GM12878 (cell line): ENCODE measurements around the gene ZNF462. TPM values are rescaled to one million over a fixed set of nuclear protein-coding genes. Genes with fewer than 3 reads are reported as not detected.

Experiments used
- ATAC-seq: fragments of 200-7000 bp; cut with Tn5 transposase; 3 replicates; pipeline ENCODE4 v1.9.1; 2020; ENCODE audit warnings: mild to moderate bottlenecking, moderate library complexity
- BruUV-seq: library from RNA; stranded (reverse); fragments of 400-500 nt; replicated peaks from 2 replicates; lab custom pipeline; 2021; lab: Mats Ljungman, UMichigan
- CTCF ChIA-PET: fragments of 300-600 bp; sonication (Branson Sonifier 250); formaldehyde crosslinking; extraction: SDS; loops from one replicate; lab custom pipeline; 2021; ENCODE audit warnings: inconsistent platforms; lab: Yijun Ruan, JAX
- POLR2A ChIA-PET: fragments of 350-600 bp; formaldehyde crosslinking; extraction: SDS; loops from one replicate; lab custom pipeline; 2021; ENCODE audit warnings: inconsistent platforms; lab: Charles Lee
- RAD21 ChIA-PET: fragments of 300-600 bp; sonication (Branson Sonifier 250); formaldehyde crosslinking; loops from one replicate; lab custom pipeline; 2023; ENCODE audit warnings: antibody characterized with exemption; ENCODE audit not compliant: unreplicated experiment; lab: Charles Lee
- SMC1A ChIA-PET: fragments of 300-600 bp; sonication (Branson Sonifier 250); formaldehyde crosslinking; loops from one replicate; lab custom pipeline; 2023; ENCODE audit not compliant: unreplicated experiment, uncharacterized antibody; lab: Charles Lee
- DNase-seq: peaks from one replicate; pipeline ENCODE4 v3.0.0-alpha.2; 2011; ENCODE audit warnings: low read depth, low spot score
- FAIRE-seq: peaks from 3 replicates; lab custom pipeline; 2011; peaks lifted over from hg19 to GRCh38; lab: Jason Lieb, UNC
- H2AFZ ChIP-seq: 2 replicates; pipeline ENCODE4 v1.6.0; 2011; ENCODE audit warnings: low read depth, low read length, control low read depth; ENCODE audit not compliant: control insufficient read depth
- H3K27ac ChIP-seq: 2 replicates; pipeline ENCODE4 v1.5.1; 2011; ENCODE audit warnings: control low read depth; ENCODE audit not compliant: control insufficient read depth, insufficient read depth
- H3K27me3 ChIP-seq, 2 experiments: replicated peaks in 1 of 2; 2 replicates each; pipeline versions ENCODE4 v1.6.0 to v1.6.1; 2011; ENCODE audit warnings: low read length in 1 of 2; ENCODE audit not compliant: control insufficient read depth in 2 of 2, insufficient read depth in 2 of 2
- H3K36me3 ChIP-seq, 2 experiments: 2 replicates each; pipeline ENCODE4 v1.5.1; 2011; ENCODE audit warnings: low read length in 1 of 2; ENCODE audit not compliant: control insufficient read depth in 2 of 2, insufficient read depth in 2 of 2
- H3K4me1 ChIP-seq: 2 replicates; pipeline ENCODE4 v1.6.1; 2011; ENCODE audit warnings: mild to moderate bottlenecking, low read length, moderate library complexity, mixed read lengths; ENCODE audit not compliant: control insufficient read depth, insufficient read depth
- H3K4me2 ChIP-seq: 2 replicates; pipeline ENCODE4 v1.6.0; 2011; ENCODE audit warnings: control low read depth; ENCODE audit not compliant: control insufficient read depth, insufficient read depth
- H3K4me3 ChIP-seq: fragments of 200-600 bp; sonication (generic); 2 replicates; pipeline ENCODE4 v1.5.1; 2016
- H3K79me2 ChIP-seq: 2 replicates; pipeline ENCODE4 v1.6.0; 2011; ENCODE audit warnings: low read length; ENCODE audit not compliant: control insufficient read depth, insufficient read depth
- H3K9ac ChIP-seq: 2 replicates; pipeline ENCODE4 v1.8.0; 2011; ENCODE audit warnings: low read length, control low read depth, mixed read lengths; ENCODE audit not compliant: control insufficient read depth, insufficient read depth
- H3K9me3 ChIP-seq: replicated peaks from 3 replicates; pipeline ENCODE4 v1.5.1; 2011; ENCODE audit warnings: mild to moderate bottlenecking, low read length; ENCODE audit not compliant: control insufficient read depth, insufficient read depth
- H4K20me1 ChIP-seq: 2 replicates; pipeline ENCODE4 v1.6.0; 2011; ENCODE audit not compliant: control insufficient read depth, insufficient read depth
- EP300 ChIP-seq, 2 experiments: fragments of 150-350 bp in 1 of 2; IDR thresholded peaks; 2 replicates each; pipeline ENCODE4 v1.6.1; 2011 to 2012; ENCODE audit warnings: low read depth in 2 of 2, low read length in 2 of 2, borderline replicate concordance in 1 of 2, improper control_type of control experiment in 1 of 2, inconsistent platforms in 1 of 2; ENCODE audit not compliant: control insufficient read depth in 1 of 2
- GATAD2B ChIP-seq: fragments of 450-650 bp; conservative IDR thresholded peaks from 2 replicates; pipeline ENCODE4 v1.6.1; 2017; ENCODE audit warnings: low read depth, mild to moderate bottlenecking, moderate library complexity
- HCFC1 ChIP-seq: fragments of 150-350 bp; IDR thresholded peaks from 2 replicates; pipeline ENCODE4 v1.6.1; 2014; ENCODE audit warnings: low read length
- IRF4 ChIP-seq: IDR thresholded peaks from 2 replicates; pipeline ENCODE4 v1.6.1; 2011; ENCODE audit warnings: low read depth, low read length
- KDM1A ChIP-seq: fragments of 200-600 bp; sonication (generic); IDR thresholded peaks from 2 replicates; pipeline ENCODE4 v1.6.1; 2016; ENCODE audit warnings: borderline replicate concordance
- NFIC ChIP-seq: IDR thresholded peaks from 2 replicates; pipeline ENCODE4 v1.6.1; 2012; ENCODE audit warnings: low read depth, mild to moderate bottlenecking, inconsistent platforms, low read length, moderate library complexity
- NR2C1 ChIP-seq: fragments of 450-650 bp; IDR thresholded peaks from 2 replicates; pipeline ENCODE4 v1.6.1; 2017; ENCODE audit warnings: antibody characterized with exemption, mild to moderate bottlenecking, moderate library complexity
- SMAD5 ChIP-seq: IDR thresholded peaks from 2 replicates; pipeline ENCODE4 v1.6.1; 2016; ENCODE audit warnings: antibody characterized with exemption, low read depth
- SRF ChIP-seq, 2 experiments: IDR thresholded peaks; 2 replicates each; pipeline ENCODE4 v1.6.1; 2011; ENCODE audit warnings: low read depth in 2 of 2, low read length in 2 of 2, mild to moderate bottlenecking in 1 of 2, moderate library complexity in 1 of 2
- TARDBP ChIP-seq: IDR thresholded peaks from 2 replicates; pipeline ENCODE4 v1.6.1; 2016; ENCODE audit warnings: borderline replicate concordance
- WRNIP1 ChIP-seq: IDR thresholded peaks from 2 replicates; pipeline ENCODE4 v1.6.1; 2011; ENCODE audit warnings: low read depth, low read length, improper control_type of control experiment, borderline replicate concordance
- ZNF24 ChIP-seq: fragments of 450-650 bp; IDR thresholded peaks from 2 replicates; pipeline ENCODE4 v1.6.1; 2017; ENCODE audit warnings: antibody characterized with exemption, mild to moderate bottlenecking
- ZSCAN29 ChIP-seq: fragments of 450-650 bp; IDR thresholded peaks from 2 replicates; pipeline ENCODE4 v1.6.1; 2017; ENCODE audit warnings: mild to moderate bottlenecking, moderate library complexity
- WGBS: methylation state at CpG from one replicate; pipeline ENCODE4 v1.1.6; 2016; ENCODE audit warnings: low lambda C conversion rate; ENCODE audit not compliant: insufficient replicate concordance, insufficient coverage; ENCODE audit errors: missing lambda C conversion rate; 5-methylcytosine and 5-hydroxymethylcytosine counted together
- in situ Hi-C: fragments of 300-500 bp; cut with MboI; formaldehyde crosslinking; loops from 9 replicates; pipeline ENCODE4 v1.14.3; 2018; ENCODE audit warnings: mixed read lengths
- intact Hi-C: fragments of 100-400 bp; cut with micrococcal nuclease; formaldehyde crosslinking; loops from one replicate; pipeline ENCODE4 v1.14.2; 2022; ENCODE audit not compliant: unreplicated experiment
- polyA plus RNA-seq, 11 experiments: library from polyadenylated mRNA; depleted of rRNA in 4 of 11; unstranded in 6 of 11; stranded (reverse) in 5 of 11; fragments of >200 nt; fragmentation: Nextera tagmentation in 4 of 11; fragmentation: Illumina TruSeq in 1 of 11; extraction: Ambion mirVana in 4 of 11; extraction: Trizol in 1 of 11; gene quantifications; 1 replicate in 1 of 11; 2 replicates in 10 of 11; pipeline versions ENCODE4 v1.2.1 to v1.2.3, GENCODE V29; 2011 to 2016; ENCODE audit warnings: inconsistent platforms in 2 of 11, missing spikeins in 2 of 11, low read depth in 1 of 11
- total RNA-seq, 4 experiments: library from RNA; depleted of rRNA in 3 of 4; stranded (reverse); fragments of >200 nt in 3 of 4; fragmentation: Illumina TruSeq in 1 of 4; extraction: Trizol in 1 of 4; gene quantifications; 2 replicates each; pipeline versions ENCODE4 v1.2.1 to v1.2.3, GENCODE V29; 2013 to 2021
- TF ChIP-seq, protein P1 (sequence below): IDR thresholded peaks from 2 replicates; pipeline ENCODE4 v1.6.1; 2012; ENCODE audit warnings: low read length, inconsistent platforms
- TF ChIP-seq, protein P2 (sequence below): fragments of 450-650 bp; formaldehyde crosslinking; IDR thresholded peaks from 2 replicates; pipeline ENCODE4 v1.4.0; 2020; ENCODE audit warnings: mild to moderate bottlenecking, moderate library complexity

The ZNF462 gene
- total and polyA plus RNA-seq, 10 of the 15 experiments (the other 5 are each of a cell fraction or from before 2014, with no cell fraction given): 0.27 to 13.7 (median 0.55) TPM

DNA sequence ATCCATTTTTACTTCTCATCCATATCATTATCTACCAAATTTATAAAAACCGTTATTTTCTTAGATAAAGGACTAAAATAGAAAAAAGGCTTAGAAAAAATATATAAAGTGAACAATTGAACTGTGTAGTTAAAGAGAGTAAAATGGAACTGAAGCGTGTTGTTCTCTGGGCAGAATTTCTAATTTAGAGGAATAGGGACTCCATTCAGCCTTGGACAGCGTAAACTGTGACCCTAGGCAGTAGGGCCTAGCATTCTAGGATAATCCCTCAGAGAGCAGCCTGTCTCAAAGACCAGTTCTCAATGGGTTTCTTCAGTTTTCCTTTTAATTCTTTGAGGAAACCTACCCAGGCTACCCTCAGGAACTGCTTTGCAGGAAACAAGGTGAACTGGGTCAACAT, 11.1 kb downstream of the ZNF462 start:
- ChIA-PET POLR2A (interaction anchor here (1.5 to 2.3 kb wide), 2 partner anchors 9 to 15 kb away, joined by 8 read pairs; no protein-coding TSS in a partner anchor), RAD21 (interaction anchor here (0.6 to 1.6 kb wide), 5 partner anchors 10 to 121 kb away, joined by 3 to 7 read pairs (median 3); no protein-coding TSS in a partner anchor), SMC1A (interaction anchor here (0.9 to 19.8 kb wide), 4 partner anchors 9 to 105 kb away, joined by 4 to 219 read pairs (median 6); no protein-coding TSS in a partner anchor), CTCF (interaction anchor here (1.1 kb wide), 1 partner anchor 24 kb away, joined by 3 read pairs; no protein-coding TSS in a partner anchor)
- Histone ChIP-seq H4K20me1 (no peaks in the 10 kb centered on the region; the same call in 1 of the 2 replicates), H3K4me2 (no peak overlapping the region), H3K79me2 (no peaks in the 10 kb centered on the region), H3K4me1 (no peaks in the 10 kb centered on the region), H2AFZ (no peak overlapping the region), H3K36me3 (no peaks in the 10 kb centered on the region), H3K9ac (no peak overlapping the region), H3K4me3 (no peak overlapping the region), H3K9me3 (no peaks in the 10 kb centered on the region), H3K27me3 (no peaks in the 10 kb centered on the region), H3K27ac (no peak overlapping the region)
- in situ Hi-C loops: no loop called here
- DNase-seq (no peak), ATAC-seq (no peak), FAIRE-seq (no peak)
- TF ChIP-seq ZNF24 (no peak), TARDBP (no peak), SRF (IDR thresholded peaks at IDR 0.05; ENCODE audit: low read depth in 2 of 2, low read length in 2 of 2) (no peak), EP300 (IDR thresholded peaks at IDR 0.05; ENCODE audit: borderline replicate concordance in 1 of 2, control insufficient read depth in 1 of 2, low read depth in 2 of 2, low read length in 2 of 2) (no peak), GATAD2B (no peak), ZSCAN29 (no peak), HCFC1 (no peak), WRNIP1 (no peak), SMAD5 (no peak), NR2C1 (no peak), KDM1A (no peak), IRF4 (no peak), NFIC (no peak)
- TF ChIP-seq, protein P1, sequence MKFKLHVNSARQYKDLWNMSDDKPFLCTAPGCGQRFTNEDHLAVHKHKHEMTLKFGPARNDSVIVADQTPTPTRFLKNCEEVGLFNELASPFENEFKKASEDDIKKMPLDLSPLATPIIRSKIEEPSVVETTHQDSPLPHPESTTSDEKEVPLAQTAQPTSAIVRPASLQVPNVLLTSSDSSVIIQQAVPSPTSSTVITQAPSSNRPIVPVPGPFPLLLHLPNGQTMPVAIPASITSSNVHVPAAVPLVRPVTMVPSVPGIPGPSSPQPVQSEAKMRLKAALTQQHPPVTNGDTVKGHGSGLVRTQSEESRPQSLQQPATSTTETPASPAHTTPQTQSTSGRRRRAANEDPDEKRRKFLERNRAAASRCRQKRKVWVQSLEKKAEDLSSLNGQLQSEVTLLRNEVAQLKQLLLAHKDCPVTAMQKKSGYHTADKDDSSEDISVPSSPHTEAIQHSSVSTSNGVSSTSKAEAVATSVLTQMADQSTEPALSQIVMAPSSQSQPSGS: no peak
- TF ChIP-seq, protein P2, sequence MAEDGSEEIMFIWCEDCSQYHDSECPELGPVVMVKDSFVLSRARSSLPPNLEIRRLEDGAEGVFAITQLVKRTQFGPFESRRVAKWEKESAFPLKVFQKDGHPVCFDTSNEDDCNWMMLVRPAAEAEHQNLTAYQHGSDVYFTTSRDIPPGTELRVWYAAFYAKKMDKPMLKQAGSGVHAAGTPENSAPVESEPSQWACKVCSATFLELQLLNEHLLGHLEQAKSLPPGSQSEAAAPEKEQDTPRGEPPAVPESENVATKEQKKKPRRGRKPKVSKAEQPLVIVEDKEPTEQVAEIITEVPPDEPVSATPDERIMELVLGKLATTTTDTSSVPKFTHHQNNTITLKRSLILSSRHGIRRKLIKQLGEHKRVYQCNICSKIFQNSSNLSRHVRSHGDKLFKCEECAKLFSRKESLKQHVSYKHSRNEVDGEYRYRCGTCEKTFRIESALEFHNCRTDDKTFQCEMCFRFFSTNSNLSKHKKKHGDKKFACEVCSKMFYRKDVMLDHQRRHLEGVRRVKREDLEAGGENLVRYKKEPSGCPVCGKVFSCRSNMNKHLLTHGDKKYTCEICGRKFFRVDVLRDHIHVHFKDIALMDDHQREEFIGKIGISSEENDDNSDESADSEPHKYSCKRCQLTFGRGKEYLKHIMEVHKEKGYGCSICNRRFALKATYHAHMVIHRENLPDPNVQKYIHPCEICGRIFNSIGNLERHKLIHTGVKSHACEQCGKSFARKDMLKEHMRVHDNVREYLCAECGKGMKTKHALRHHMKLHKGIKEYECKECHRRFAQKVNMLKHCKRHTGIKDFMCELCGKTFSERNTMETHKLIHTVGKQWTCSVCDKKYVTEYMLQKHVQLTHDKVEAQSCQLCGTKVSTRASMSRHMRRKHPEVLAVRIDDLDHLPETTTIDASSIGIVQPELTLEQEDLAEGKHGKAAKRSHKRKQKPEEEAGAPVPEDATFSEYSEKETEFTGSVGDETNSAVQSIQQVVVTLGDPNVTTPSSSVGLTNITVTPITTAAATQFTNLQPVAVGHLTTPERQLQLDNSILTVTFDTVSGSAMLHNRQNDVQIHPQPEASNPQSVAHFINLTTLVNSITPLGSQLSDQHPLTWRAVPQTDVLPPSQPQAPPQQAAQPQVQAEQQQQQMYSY (CRISPR knock-in tag): no peak
- BruUV-seq: no TSS peak
- 0% methylated on average over 3 of the region's 3 CpGs for WGBS
- intact Hi-C loops: loop anchor here (5.0 kb wide), 1 partner anchor 572 kb away; no protein-coding TSS in a partner anchor
